Measurements from ENCODE around the gene DNASE1L1. TPM values are rescaled to one million over a fixed set of nuclear protein-coding genes. Genes with fewer than 3 reads are reported as not detected.
A peak's percentile ranks its signal among the peaks of the same experiment; 100 is the strongest.

The DNASE1L1 gene
- total and polyA plus RNA-seq, 4 donors, result 9.3 to 22.1 (median 16.7) TPM

GRCh38 chrX:154359362-154360154 is 49.5 kb downstream of the DNASE1L1 start (continued):
- TF ChIP-seq, protein P1, sequence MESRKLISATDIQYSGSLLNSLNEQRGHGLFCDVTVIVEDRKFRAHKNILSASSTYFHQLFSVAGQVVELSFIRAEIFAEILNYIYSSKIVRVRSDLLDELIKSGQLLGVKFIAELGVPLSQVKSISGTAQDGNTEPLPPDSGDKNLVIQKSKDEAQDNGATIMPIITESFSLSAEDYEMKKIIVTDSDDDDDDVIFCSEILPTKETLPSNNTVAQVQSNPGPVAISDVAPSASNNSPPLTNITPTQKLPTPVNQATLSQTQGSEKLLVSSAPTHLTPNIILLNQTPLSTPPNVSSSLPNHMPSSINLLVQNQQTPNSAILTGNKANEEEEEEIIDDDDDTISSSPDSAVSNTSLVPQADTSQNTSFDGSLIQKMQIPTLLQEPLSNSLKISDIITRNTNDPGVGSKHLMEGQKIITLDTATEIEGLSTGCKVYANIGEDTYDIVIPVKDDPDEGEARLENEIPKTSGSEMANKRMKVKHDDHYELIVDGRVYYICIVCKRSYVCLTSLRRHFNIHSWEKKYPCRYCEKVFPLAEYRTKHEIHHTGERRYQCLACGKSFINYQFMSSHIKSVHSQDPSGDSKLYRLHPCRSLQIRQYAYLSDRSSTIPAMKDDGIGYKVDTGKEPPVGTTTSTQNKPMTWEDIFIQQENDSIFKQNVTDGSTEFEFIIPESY (IDR thresholded peaks at IDR 0.05), result no peak
- TF ChIP-seq CTCF (IDR thresholded peaks at IDR 0.05; ENCODE audit: low read depth, low read length, missing input control), result no peak
- no peak for TF ChIP-seq GABPA (IDR thresholded peaks at IDR 0.05 in 1 of 2, conservative IDR thresholded peaks at IDR 0.05 in 1 of 2)
- no peak for TF ChIP-seq FOXA1 (IDR thresholded peaks at IDR 0.05)

DNA sequence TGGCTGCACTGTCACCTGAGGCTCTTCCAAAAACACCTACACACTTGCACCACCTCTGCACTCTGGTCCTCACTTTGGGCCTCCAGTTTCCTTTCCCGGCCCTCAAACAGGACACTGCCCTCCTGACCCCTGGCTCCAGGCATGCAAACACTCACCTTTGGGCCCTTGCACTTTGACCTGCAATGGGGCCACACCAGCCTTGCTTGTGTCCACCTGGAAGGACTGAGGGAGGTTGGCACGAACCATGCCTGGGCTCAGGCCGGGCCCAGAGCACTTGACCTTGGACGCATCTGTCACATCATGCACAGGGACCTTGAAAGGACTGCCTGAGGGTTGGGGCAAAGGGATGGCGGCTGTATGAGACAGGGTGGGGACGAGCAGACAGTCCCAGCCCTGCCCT is 50.2 kb downstream of the DNASE1L1 start:
- H3K4me3 ChIP-seq (ENCODE audit: low read depth in 1 of 3, low read length in 3 of 3), result no peak overlapping the region
- 39% methylated on average over 6 of the region's 6 CpGs for WGBS
- peak overlapping the region; percentile 15 to 18 for H3K27ac ChIP-seq (ENCODE audit: low read depth in 1 of 2, low read length in 2 of 2)
- no peak for DNase-seq (ENCODE audit: low spot score)
- H3K27me3 ChIP-seq (ENCODE audit: control insufficient read depth in 4 of 4, insufficient read depth in 4 of 4, low read length in 3 of 4), result no peaks in the 10 kb centered on the region
- H3K36me3 ChIP-seq (ENCODE audit: control insufficient read depth in 4 of 4, insufficient read depth in 3 of 4, low read depth in 1 of 4, low read length in 3 of 4), result peaks cover 0 to 4% (median under 1%) of the 10 kb centered on the region in 4 donors
- H3K9ac ChIP-seq (ENCODE audit: low read depth in 1 of 2, low read length in 2 of 2), result no peak overlapping the region
- TF ChIP-seq, protein P1 (IDR thresholded peaks at IDR 0.05), result no peak
- TF ChIP-seq, protein P2, sequence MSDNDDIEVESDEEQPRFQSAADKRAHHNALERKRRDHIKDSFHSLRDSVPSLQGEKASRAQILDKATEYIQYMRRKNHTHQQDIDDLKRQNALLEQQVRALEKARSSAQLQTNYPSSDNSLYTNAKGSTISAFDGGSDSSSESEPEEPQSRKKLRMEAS (IDR thresholded peaks at IDR 0.05), result no peak
- TF ChIP-seq SP1 (IDR thresholded peaks at IDR 0.05) (peak; percentile 93), FOXA1 (IDR thresholded peaks at IDR 0.05) (no peak), RXRA (IDR thresholded peaks at IDR 0.05) (peak; percentile 96 to 98), EGR1 (IDR thresholded peaks at IDR 0.05; ENCODE audit: low read depth in 2 of 2) (no peak), RAD21 (IDR thresholded peaks at IDR 0.05) (no peak), YY1 (IDR thresholded peaks at IDR 0.05) (peak; percentile 58), NR2F2 (IDR thresholded peaks at IDR 0.05) (peak; percentile 93), FOXA2 (IDR thresholded peaks at IDR 0.05) (no peak), HNF4A (conservative IDR thresholded peaks at IDR 0.05) (peak; percentile 97), CTCF (IDR thresholded peaks at IDR 0.05; ENCODE audit: low read depth, low read length, missing input control) (no peak), JUND (IDR thresholded peaks at IDR 0.05) (peak in 1 of 2 donors; percentile 23), TAF1 (conservative IDR thresholded peaks at IDR 0.05) (no peak), ATF3 (IDR thresholded peaks at IDR 0.05) (no peak), HNF4G (IDR thresholded peaks at IDR 0.05) (peak; percentile 88), GABPA (IDR thresholded peaks at IDR 0.05 in 1 of 2, conservative IDR thresholded peaks at IDR 0.05 in 1 of 2) (no peak)
- TF ChIP-seq, protein P3, sequence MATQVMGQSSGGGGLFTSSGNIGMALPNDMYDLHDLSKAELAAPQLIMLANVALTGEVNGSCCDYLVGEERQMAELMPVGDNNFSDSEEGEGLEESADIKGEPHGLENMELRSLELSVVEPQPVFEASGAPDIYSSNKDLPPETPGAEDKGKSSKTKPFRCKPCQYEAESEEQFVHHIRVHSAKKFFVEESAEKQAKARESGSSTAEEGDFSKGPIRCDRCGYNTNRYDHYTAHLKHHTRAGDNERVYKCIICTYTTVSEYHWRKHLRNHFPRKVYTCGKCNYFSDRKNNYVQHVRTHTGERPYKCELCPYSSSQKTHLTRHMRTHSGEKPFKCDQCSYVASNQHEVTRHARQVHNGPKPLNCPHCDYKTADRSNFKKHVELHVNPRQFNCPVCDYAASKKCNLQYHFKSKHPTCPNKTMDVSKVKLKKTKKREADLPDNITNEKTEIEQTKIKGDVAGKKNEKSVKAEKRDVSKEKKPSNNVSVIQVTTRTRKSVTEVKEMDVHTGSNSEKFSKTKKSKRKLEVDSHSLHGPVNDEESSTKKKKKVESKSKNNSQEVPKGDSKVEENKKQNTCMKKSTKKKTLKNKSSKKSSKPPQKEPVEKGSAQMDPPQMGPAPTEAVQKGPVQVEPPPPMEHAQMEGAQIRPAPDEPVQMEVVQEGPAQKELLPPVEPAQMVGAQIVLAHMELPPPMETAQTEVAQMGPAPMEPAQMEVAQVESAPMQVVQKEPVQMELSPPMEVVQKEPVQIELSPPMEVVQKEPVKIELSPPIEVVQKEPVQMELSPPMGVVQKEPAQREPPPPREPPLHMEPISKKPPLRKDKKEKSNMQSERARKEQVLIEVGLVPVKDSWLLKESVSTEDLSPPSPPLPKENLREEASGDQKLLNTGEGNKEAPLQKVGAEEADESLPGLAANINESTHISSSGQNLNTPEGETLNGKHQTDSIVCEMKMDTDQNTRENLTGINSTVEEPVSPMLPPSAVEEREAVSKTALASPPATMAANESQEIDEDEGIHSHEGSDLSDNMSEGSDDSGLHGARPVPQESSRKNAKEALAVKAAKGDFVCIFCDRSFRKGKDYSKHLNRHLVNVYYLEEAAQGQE (IDR thresholded peaks at IDR 0.05), result peak; percentile 40
- H3K9me3 ChIP-seq (ENCODE audit: control insufficient read depth in 4 of 4, low read length in 3 of 4), result no peaks in the 10 kb centered on the region
- peaks cover 3 to 19% (median 8%) of the 10 kb centered on the region in 4 donors for H3K4me1 ChIP-seq (ENCODE audit: control insufficient read depth in 4 of 4, insufficient read depth in 4 of 4, low read length in 3 of 4)
